Measurements from ENCODE around the gene ATP2A3.

GRCh38 chr17:3993493-3994220 is 29.4 kb upstream of the ATP2A3 start:
- TF ChIP-seq POLR2AphosphoS5 (IDR thresholded peaks at IDR 0.05) (no peak), POLR2A (IDR thresholded peaks at IDR 0.05) (no peak)
- TF ChIP-seq, protein P1, sequence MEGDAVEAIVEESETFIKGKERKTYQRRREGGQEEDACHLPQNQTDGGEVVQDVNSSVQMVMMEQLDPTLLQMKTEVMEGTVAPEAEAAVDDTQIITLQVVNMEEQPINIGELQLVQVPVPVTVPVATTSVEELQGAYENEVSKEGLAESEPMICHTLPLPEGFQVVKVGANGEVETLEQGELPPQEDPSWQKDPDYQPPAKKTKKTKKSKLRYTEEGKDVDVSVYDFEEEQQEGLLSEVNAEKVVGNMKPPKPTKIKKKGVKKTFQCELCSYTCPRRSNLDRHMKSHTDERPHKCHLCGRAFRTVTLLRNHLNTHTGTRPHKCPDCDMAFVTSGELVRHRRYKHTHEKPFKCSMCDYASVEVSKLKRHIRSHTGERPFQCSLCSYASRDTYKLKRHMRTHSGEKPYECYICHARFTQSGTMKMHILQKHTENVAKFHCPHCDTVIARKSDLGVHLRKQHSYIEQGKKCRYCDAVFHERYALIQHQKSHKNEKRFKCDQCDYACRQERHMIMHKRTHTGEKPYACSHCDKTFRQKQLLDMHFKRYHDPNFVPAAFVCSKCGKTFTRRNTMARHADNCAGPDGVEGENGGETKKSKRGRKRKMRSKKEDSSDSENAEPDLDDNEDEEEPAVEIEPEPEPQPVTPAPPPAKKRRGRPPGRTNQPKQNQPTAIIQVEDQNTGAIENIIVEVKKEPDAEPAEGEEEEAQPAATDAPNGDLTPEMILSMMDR (IDR thresholded peaks at IDR 0.05 in 8 of 11, conservative IDR thresholded peaks at IDR 0.05 in 3 of 11), result no peak
